Mucosa of descending colon (tissue), 3 donors: ENCODE measurements around the gene UTP11. TPM values are rescaled to one million over a fixed set of nuclear protein-coding genes. Genes with fewer than 3 reads are reported as not detected.

Experiments
- ATAC-seq: fragments of 200-7000 bp; cut with Tn5 transposase; one replicate; pipeline ENCODE4 v1.9.1; 2020; ENCODE audit warnings: mild to moderate bottlenecking, moderate library complexity
- DNase-seq, 3 donors: peaks; one replicate each; pipeline ENCODE4 v3.0.0-alpha.2; 2020
- H3K36me3 ChIP-seq: fragments of 200-600 bp; one replicate; pipeline ENCODE4 v1.8.0; 2021; ENCODE audit warnings: low read depth, mild to moderate bottlenecking
- H3K4me1 ChIP-seq: fragments of 200-600 bp; one replicate; pipeline ENCODE4 v1.8.0; 2021; ENCODE audit warnings: low read depth, mild to moderate bottlenecking
- H3K4me3 ChIP-seq: fragments of 200-600 bp; one replicate; pipeline ENCODE4 v1.8.0; 2021; ENCODE audit warnings: mild to moderate bottlenecking
- H3K9me3 ChIP-seq: fragments of 200-600 bp; one replicate; pipeline ENCODE4 v1.8.0; 2021; ENCODE audit warnings: mild to moderate bottlenecking
- intact Hi-C, 2 donors: fragments of 100-400 bp; cut with DNase I in 1 of 2; cut with micrococcal nuclease in 1 of 2; formaldehyde crosslinking; loops; one replicate each; pipeline versions ENCODE4 v1.11.0 to v1.11.1; 2022; cut with DNase I, micrococcal nuclease
- total RNA-seq, 3 donors: library from RNA; stranded (reverse); fragmentation: NEBNext Ultra II Directional in 2 of 3; extraction: Animal tissue kit (Norgen Biotek cat#: 25700) in 2 of 3; gene quantifications; one replicate each; pipeline versions ENCODE4 v1.2.1 to v1.2.4, GENCODE V29; 2021 to 2023
- TF ChIP-seq, protein P1 (sequence below): fragments of 200-600 bp; IDR thresholded peaks from one replicate; pipeline ENCODE4 v1.8.0; 2022; ENCODE audit warnings: antibody characterized with exemption, mild to moderate bottlenecking
- donor health status: DM: no; HTN: no; CAD: no; lungs with moderate emphysema.
- donor health status: DM: no; HTN: no; CAD: no.
- donor health status: DM: no; HTN: yes; CAD: no.

The UTP11 gene
- total RNA-seq, 3 donors from 2014 or later: 13.7 to 35.7 (median 15.3) TPM

- ATAC-seq (no peak), DNase-seq (peak in 1 of 3 donors; percentile 51)
- intact Hi-C loops: no loop called here
- no peak overlapping the region for H3K4me3 ChIP-seq
- H3K9me3 ChIP-seq: no peaks in the 10 kb centered on the region
- TF ChIP-seq, protein P1, sequence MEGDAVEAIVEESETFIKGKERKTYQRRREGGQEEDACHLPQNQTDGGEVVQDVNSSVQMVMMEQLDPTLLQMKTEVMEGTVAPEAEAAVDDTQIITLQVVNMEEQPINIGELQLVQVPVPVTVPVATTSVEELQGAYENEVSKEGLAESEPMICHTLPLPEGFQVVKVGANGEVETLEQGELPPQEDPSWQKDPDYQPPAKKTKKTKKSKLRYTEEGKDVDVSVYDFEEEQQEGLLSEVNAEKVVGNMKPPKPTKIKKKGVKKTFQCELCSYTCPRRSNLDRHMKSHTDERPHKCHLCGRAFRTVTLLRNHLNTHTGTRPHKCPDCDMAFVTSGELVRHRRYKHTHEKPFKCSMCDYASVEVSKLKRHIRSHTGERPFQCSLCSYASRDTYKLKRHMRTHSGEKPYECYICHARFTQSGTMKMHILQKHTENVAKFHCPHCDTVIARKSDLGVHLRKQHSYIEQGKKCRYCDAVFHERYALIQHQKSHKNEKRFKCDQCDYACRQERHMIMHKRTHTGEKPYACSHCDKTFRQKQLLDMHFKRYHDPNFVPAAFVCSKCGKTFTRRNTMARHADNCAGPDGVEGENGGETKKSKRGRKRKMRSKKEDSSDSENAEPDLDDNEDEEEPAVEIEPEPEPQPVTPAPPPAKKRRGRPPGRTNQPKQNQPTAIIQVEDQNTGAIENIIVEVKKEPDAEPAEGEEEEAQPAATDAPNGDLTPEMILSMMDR: no peak
- H3K4me1 ChIP-seq: peaks cover 19% of the 10 kb centered on the region
- H3K36me3 ChIP-seq: no peaks in the 10 kb centered on the region
Observed at GRCh38 chr1:37997256-37998088, 15.1 kb upstream of the UTP11 start.

DNA sequence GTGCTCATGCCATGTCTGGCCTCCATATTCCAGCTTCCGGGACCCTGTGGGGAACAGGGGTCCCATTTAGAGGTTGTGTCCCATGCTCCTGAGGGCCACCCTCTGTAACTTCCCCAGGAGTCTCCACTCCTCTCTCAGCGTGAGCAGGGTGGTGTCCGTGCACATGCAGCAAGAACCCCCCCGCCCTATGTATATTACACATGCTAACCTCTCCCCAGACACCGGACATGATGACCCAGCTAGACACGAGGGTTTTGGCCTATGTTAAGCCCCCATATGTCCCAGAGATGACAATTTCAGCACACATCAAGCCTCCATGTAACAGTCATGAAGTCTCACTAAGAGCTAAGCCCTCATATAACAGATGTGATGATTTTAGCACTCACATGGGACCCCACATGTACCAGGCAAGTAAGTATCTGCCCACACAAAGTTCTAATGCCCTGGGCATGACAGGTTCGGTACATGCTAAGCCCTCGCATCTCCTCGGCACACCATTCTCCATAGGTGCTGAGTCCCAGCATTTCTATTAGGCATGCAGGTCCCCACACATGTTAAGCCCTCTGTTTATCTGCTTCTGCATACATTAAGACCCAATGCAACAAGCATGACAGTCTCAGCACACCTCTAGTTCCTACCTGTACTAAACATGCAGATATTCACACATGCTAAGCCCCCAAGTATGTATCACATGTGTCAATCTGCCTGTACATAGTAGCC lies 14.3 kb upstream of the UTP11 start:
- DNase-seq (no peak), ATAC-seq (no peak)
- intact Hi-C loops: no loop called here
- no peak overlapping the region for H3K4me3 ChIP-seq
- H3K4me1 ChIP-seq: peaks cover 23% of the 10 kb centered on the region
- TF ChIP-seq, protein P1: no peak
- no peaks in the 10 kb centered on the region for H3K9me3 ChIP-seq
- no peaks in the 10 kb centered on the region for H3K36me3 ChIP-seq

DNA sequence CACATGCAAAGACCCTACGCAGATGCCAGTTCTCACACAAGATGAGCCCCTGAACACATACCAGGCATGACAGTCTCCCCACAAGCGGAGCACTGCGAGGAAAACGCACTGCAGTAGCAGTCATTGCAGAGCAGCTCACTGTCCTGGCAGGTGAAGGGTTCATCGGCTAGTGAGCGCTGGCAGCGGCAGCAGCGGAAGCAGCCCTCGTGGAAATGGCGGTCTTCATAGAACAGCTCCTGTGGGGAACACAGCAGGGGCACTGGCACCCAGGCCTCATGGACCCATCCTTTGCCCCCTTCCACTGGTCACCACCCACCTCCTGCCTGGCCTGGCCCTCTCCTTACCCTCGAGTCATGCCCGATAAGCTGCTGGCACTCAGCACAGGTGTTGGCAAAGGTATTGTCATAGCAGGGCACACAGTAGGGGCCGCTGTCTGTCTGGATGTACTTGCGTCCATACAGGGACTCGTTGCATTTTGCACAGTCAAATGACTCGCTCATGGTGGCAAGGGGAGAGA lies 13.6 kb upstream of the UTP11 start:
- Histone ChIP-seq H3K4me1 (peaks cover 23% of the 10 kb centered on the region), H3K36me3 (no peaks in the 10 kb centered on the region), H3K4me3 (no peak overlapping the region), H3K9me3 (no peaks in the 10 kb centered on the region)
- intact Hi-C loops: no loop called here
- DNase-seq (peak in 1 of 3 donors; percentile 46), ATAC-seq (no peak)
- TF ChIP-seq, protein P1: no peak

- H3K36me3 ChIP-seq: no peaks in the 10 kb centered on the region
- no peaks in the 10 kb centered on the region for H3K9me3 ChIP-seq
- intact Hi-C loops: no loop called here
- peaks cover 23% of the 10 kb centered on the region for H3K4me1 ChIP-seq
- H3K4me3 ChIP-seq: no peak overlapping the region
- ATAC-seq: peak; percentile 20
- peak in 1 of 3 donors; percentile 59 for DNase-seq
- TF ChIP-seq, protein P1: no peak
Observed at GRCh38 chr1:37999430-38000232, 12.9 kb upstream of the UTP11 start.

GRCh38 chr1:38000233-38000528 lies 12.4 kb upstream of the UTP11 start:
- no peaks in the 10 kb centered on the region for H3K9me3 ChIP-seq
- H3K4me3 ChIP-seq: no peak overlapping the region
- no peak for DNase-seq
- no peaks in the 10 kb centered on the region for H3K36me3 ChIP-seq
- peaks cover 19% of the 10 kb centered on the region for H3K4me1 ChIP-seq
- ATAC-seq: no peak
- TF ChIP-seq, protein P1: no peak
- intact Hi-C loops: no loop called here
